ENCODE data around the gene BARX2.

- TF ChIP-seq CTCF (IDR thresholded peaks at IDR 0.05), result no peak
- TF ChIP-seq POLR2A (IDR thresholded peaks at IDR 0.05), result no peak
These were observed 64.5 kb downstream of the BARX2 start for GRCh38 chr11:129440028-129440713.

Data from adrenal gland (tissue), 5 donors.